GM12865 (cell line): Measurements from ENCODE around the gene DNAJB2.

ENCODE experiments used
- DNase-seq: peaks from one replicate; pipeline ENCODE4 v3.0.0; 2010; ENCODE audit warnings: low read depth
- H3K4me3 ChIP-seq: 2 replicates; pipeline ENCODE4 v1.5.1; 2011; ENCODE audit warnings: mild to moderate bottlenecking, low read depth, low read length, control low read depth
- CTCF ChIP-seq: IDR thresholded peaks from 2 replicates; pipeline ENCODE4 v1.5.1; 2011; ENCODE audit warnings: low read length, control low read depth, low read depth, inconsistent platforms; ENCODE audit not compliant: insufficient read depth; ENCODE audit errors: missing control alignments

Gene DNAJB2

GRCh38 chr2:219245899-219246230, 33.3 kb upstream of the DNAJB2 start:
- TF ChIP-seq CTCF: no peak
- no peak for DNase-seq
- peak overlapping the region; percentile 82 for H3K4me3 ChIP-seq

- no peak for TF ChIP-seq CTCF
- DNase-seq: no peak
- H3K4me3 ChIP-seq: no peak overlapping the region; the same call in 1 of the 2 replicates
Measured at GRCh38 chr2:219246559-219246958, 32.6 kb upstream of the DNAJB2 start.

GRCh38 chr2:219247678-219248642, 31.2 kb upstream of the DNAJB2 start:
- DNase-seq: peak; percentile 47
- H3K4me3 ChIP-seq: no peak overlapping the region
- TF ChIP-seq CTCF: no peak

- TF ChIP-seq CTCF: no peak
- H3K4me3 ChIP-seq: peak overlapping the region; percentile 28
- DNase-seq: no peak
Measured at GRCh38 chr2:219248845-219249202, 30.3 kb upstream of the DNAJB2 start.

- H3K4me3 ChIP-seq: peak overlapping the region; percentile 28
- peak; percentile 70 for DNase-seq
- TF ChIP-seq CTCF: no peak
Measured at GRCh38 chr2:219249203-219249980, 29.8 kb upstream of the DNAJB2 start.

- H3K4me3 ChIP-seq: peak overlapping the region; percentile 10; the same call in 1 of the 2 replicates
- DNase-seq: no peak
Measured at GRCh38 chr2:219250049-219250781, 29.0 kb upstream of the DNAJB2 start.

More at GRCh38 chr2:219250049-219250781, 29.0 kb upstream of the DNAJB2 start:
- no peak for TF ChIP-seq CTCF
